Keratinocyte (primary cell): Measurements from ENCODE around the gene RHBDD3. TPM values are rescaled to one million over a fixed set of nuclear protein-coding genes. Genes with fewer than 3 reads are reported as not detected.

Experiments used
- DNase-seq: peaks from one replicate; pipeline ENCODE4 v3.0.0-alpha.2; 2011; ENCODE audit warnings: low read depth, missing footprints, low spot score
- FAIRE-seq: peaks from 2 replicates; lab custom pipeline; 2011; peaks lifted over from hg19 to GRCh38; lab: Jason Lieb, UNC
- H2AFZ ChIP-seq: 2 replicates; pipeline ENCODE4 v1.6.0; 2012; ENCODE audit warnings: low read length, control low read depth, inconsistent platforms; ENCODE audit not compliant: control insufficient read depth
- H3K27ac ChIP-seq: 2 replicates; pipeline ENCODE4 v1.5.1; 2011; ENCODE audit warnings: low read length; ENCODE audit not compliant: control insufficient read depth, insufficient read depth
- H3K27me3 ChIP-seq: 3 replicates; pipeline ENCODE4 v1.6.0; 2011; ENCODE audit warnings: low read length; ENCODE audit not compliant: control insufficient read depth, insufficient read depth; ENCODE audit errors: extremely low read depth
- H3K36me3 ChIP-seq, 2 experiments: 2 replicates in 1 of 2; 3 replicates in 1 of 2; pipeline ENCODE4 v1.5.1; 2011; ENCODE audit warnings: low read length in 2 of 2, mild to moderate bottlenecking in 1 of 2; ENCODE audit not compliant: control insufficient read depth in 2 of 2, insufficient read depth in 2 of 2; ENCODE audit errors: extremely low read depth in 1 of 2
- H3K4me1 ChIP-seq: 3 replicates; pipeline ENCODE4 v1.5.1; 2011; ENCODE audit warnings: low read length; ENCODE audit not compliant: control insufficient read depth, insufficient read depth; ENCODE audit errors: extremely low read depth
- H3K4me2 ChIP-seq: 3 replicates; pipeline ENCODE4 v1.6.0; 2011; ENCODE audit warnings: low read depth, low read length; ENCODE audit not compliant: control insufficient read depth, insufficient read depth; ENCODE audit errors: extremely low read depth
- H3K4me3 ChIP-seq, 3 experiments: fragments of 200-600 bp in 1 of 3; sonication (generic) in 1 of 3; 2 replicates in 2 of 3; 3 replicates in 1 of 3; pipeline ENCODE4 v1.5.1; 2011 to 2016; ENCODE audit warnings: low read length in 3 of 3, mild to moderate bottlenecking in 3 of 3, control low read depth in 2 of 3, inconsistent platforms in 1 of 3, low read depth in 1 of 3, mixed read lengths in 1 of 3, mixed run types in 1 of 3, moderate library complexity in 1 of 3; ENCODE audit not compliant: control insufficient read depth in 2 of 3, insufficient read depth in 2 of 3; ENCODE audit errors: extremely low read depth in 1 of 3
- H3K79me2 ChIP-seq: 2 replicates; pipeline ENCODE4 v1.6.0; 2012; ENCODE audit warnings: low read length; ENCODE audit not compliant: control insufficient read depth, insufficient read depth
- H3K9ac ChIP-seq: 3 replicates; pipeline ENCODE4 v1.6.0; 2011; ENCODE audit warnings: low read length; ENCODE audit not compliant: control insufficient read depth, insufficient read depth; ENCODE audit errors: extremely low read depth
- H3K9me1 ChIP-seq: 3 replicates; pipeline ENCODE4 v1.6.0; 2011; ENCODE audit warnings: low read length; ENCODE audit not compliant: control insufficient read depth, insufficient read depth; ENCODE audit errors: extremely low read depth
- H3K9me3 ChIP-seq: 2 replicates; pipeline ENCODE4 v1.5.1; 2012; ENCODE audit warnings: low read depth, low read length; ENCODE audit not compliant: control insufficient read depth
- H4K20me1 ChIP-seq: 3 replicates; pipeline ENCODE4 v1.6.0; 2011; ENCODE audit warnings: low read length; ENCODE audit not compliant: control insufficient read depth, insufficient read depth; ENCODE audit errors: extremely low read depth
- CTCF ChIP-seq, 3 experiments: IDR thresholded peaks in 1 of 3; conservative IDR thresholded peaks in 1 of 3; optimal IDR thresholded peaks in 1 of 3; 2 replicates in 2 of 3; 3 replicates in 1 of 3; pipeline versions ENCODE3 to v1.5.1; 2011; ENCODE audit warnings: low read length in 3 of 3, mild to moderate bottlenecking in 3 of 3, moderate library complexity in 2 of 3, control low read depth in 1 of 3, inconsistent platforms in 1 of 3; ENCODE audit not compliant: insufficient read depth in 2 of 3; ENCODE audit errors: extremely low read depth in 1 of 3
- EZH2 ChIP-seq: IDR thresholded peaks from one replicate; pipeline ENCODE4 v1.6.1; 2012; ENCODE audit warnings: inconsistent platforms, mild to moderate bottlenecking, low read length, moderate library complexity
- dilution Hi-C: fragments of 300-500 bp; cut with MboI; formaldehyde crosslinking; loops from one replicate; pipeline ENCODE4 v1.7.0; 2020; ENCODE audit warnings: low sequenced_read_pairs; ENCODE audit not compliant: extremely low pct_ligation_motif_present
- polyA plus RNA-seq, 5 experiments: library from polyadenylated mRNA; depleted of rRNA in 3 of 5; stranded (reverse) in 3 of 5; stranded (forward) in 1 of 5; unstranded in 1 of 5; fragments of >200 nt; gene quantifications; 1 replicate in 1 of 5; 2 replicates in 3 of 5; 3 replicates in 1 of 5; pipeline versions ENCODE4 v1.2.1 to v1.2.3, GENCODE V29; 2011 to 2012; ENCODE audit warnings: missing spikeins in 2 of 5, low read depth in 1 of 5, low replicate concordance in 1 of 5

RHBDD3 gene
- polyA plus RNA-seq, 1 donor (not counting 4 experiments of a cell fraction or from before 2014, with no cell fraction given): 10.3 TPM

DNA sequence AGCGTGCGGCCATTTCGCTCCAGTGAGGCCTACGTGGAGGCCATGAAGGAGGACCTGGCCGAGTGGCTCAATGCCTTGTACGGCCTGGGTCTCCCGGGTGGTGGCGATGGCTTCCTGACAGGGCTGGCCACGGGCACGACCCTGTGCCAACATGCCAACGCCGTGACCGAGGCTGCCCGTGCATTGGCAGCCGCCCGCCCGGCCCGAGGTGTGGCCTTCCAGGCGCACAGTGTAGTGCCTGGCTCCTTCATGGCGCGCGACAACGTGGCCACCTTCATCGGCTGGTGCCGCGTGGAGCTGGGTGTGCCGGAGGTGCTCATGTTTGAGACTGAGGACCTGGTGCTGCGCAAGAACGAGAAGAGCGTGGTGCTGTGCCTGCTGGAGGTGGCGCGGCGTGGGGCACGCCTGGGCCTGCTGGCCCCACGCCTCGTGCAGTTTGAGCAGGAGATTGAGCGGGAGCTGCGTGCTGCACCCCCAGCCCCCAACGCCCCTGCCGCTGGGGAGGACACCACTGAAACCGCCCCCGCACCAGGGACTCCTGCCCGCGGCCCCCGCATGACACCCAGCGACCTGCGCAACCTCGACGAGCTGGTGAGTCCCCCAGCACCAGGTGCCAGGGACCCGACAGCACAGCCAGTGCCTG is 40.5 kb upstream of the RHBDD3 start:
- DNase-seq (no peak), FAIRE-seq (no peak)
- Histone ChIP-seq H4K20me1 (peaks cover 7% of the 10 kb centered on the region), H3K27ac (peak overlapping the region; percentile 81), H3K36me3 (peaks cover 5 to 20% of the 10 kb centered on the region in 2 experiments), H3K27me3 (peaks cover 3% of the 10 kb centered on the region), H3K4me3 (peak overlapping the region; percentile 74 to 80 (median 75)), H3K9me1 (no peaks in the 10 kb centered on the region), H3K4me1 (peaks cover 43% of the 10 kb centered on the region), H3K4me2 (peak overlapping the region; percentile 86), H2AFZ (peak overlapping the region; percentile 19), H3K79me2 (peaks cover 24% of the 10 kb centered on the region), H3K9ac (peak overlapping the region; percentile 79), H3K9me3 (no peaks in the 10 kb centered on the region)
- TF ChIP-seq EZH2: no peak
- TF ChIP-seq CTCF (optimal IDR thresholded peaks at IDR 0.05 in 1 of 3, IDR thresholded peaks at IDR 0.05 in 1 of 3, conservative IDR thresholded peaks at IDR 0.05 in 1 of 3; ENCODE audit: extremely low read depth in 1 of 3, insufficient read depth in 2 of 3, low read length in 3 of 3): no peak
- dilution Hi-C loops: no loop called here

DNA sequence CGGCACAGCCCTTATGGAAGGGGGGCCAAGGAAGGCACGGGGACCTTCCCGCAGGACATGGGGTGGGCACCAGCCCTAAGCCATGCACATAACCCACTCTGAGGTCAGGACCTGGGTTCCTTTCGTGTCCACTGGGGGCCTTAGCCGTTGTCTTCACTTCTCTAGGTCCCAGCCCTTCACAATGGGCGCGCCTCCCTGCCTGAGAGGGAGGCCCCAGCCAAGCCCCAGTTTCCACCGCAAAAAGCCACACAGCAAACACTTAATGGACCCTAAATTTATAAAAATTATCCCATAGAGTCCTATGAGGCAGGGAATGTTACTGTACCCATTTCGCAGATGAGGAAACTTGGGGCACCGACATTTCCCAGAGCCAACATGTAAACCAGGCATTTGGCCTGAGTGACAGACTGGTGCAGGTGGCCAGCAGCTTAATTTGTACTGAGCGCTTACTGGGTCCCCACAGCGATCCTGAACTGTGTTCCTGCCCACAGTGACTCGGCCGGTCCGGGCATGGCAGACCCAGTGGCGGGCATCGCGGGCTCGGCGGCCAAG is 39.9 kb upstream of the RHBDD3 start:
- FAIRE-seq (no peak), DNase-seq (no peak)
- peak overlapping the region; percentile 86 for H3K4me2 ChIP-seq
- peaks cover 7% of the 10 kb centered on the region for H4K20me1 ChIP-seq
- peak overlapping the region; percentile 19 for H2AFZ ChIP-seq
- peaks cover 24% of the 10 kb centered on the region for H3K79me2 ChIP-seq
- H3K36me3 ChIP-seq: peaks cover 5 to 20% of the 10 kb centered on the region in 2 experiments
- no peaks in the 10 kb centered on the region for H3K27me3 ChIP-seq
- peak overlapping the region; percentile 81 for H3K27ac ChIP-seq
- H3K9ac ChIP-seq: peak overlapping the region; percentile 79
- H3K9me3 ChIP-seq: no peaks in the 10 kb centered on the region
- TF ChIP-seq CTCF (optimal IDR thresholded peaks at IDR 0.05 in 1 of 3, IDR thresholded peaks at IDR 0.05 in 1 of 3, conservative IDR thresholded peaks at IDR 0.05 in 1 of 3; ENCODE audit: extremely low read depth in 1 of 3, insufficient read depth in 2 of 3, low read length in 3 of 3): no peak
- TF ChIP-seq EZH2: no peak
- dilution Hi-C loops: no loop called here
- H3K4me1 ChIP-seq: peaks cover 43% of the 10 kb centered on the region
- no peaks in the 10 kb centered on the region for H3K9me1 ChIP-seq
- peak overlapping the region; percentile 74 to 80 (median 75) for H3K4me3 ChIP-seq
